ENCODE results near the gene CTCFL. TPM values are rescaled to one million over a fixed set of nuclear protein-coding genes. Genes with fewer than 3 reads are reported as not detected.

Gene CTCFL
- total and polyA plus RNA-seq, 2 of the 13 experiments (the other 11 are each of a cell fraction or from before 2014, with no cell fraction given), result 0.04 TPM; not detected in 1

DNA sequence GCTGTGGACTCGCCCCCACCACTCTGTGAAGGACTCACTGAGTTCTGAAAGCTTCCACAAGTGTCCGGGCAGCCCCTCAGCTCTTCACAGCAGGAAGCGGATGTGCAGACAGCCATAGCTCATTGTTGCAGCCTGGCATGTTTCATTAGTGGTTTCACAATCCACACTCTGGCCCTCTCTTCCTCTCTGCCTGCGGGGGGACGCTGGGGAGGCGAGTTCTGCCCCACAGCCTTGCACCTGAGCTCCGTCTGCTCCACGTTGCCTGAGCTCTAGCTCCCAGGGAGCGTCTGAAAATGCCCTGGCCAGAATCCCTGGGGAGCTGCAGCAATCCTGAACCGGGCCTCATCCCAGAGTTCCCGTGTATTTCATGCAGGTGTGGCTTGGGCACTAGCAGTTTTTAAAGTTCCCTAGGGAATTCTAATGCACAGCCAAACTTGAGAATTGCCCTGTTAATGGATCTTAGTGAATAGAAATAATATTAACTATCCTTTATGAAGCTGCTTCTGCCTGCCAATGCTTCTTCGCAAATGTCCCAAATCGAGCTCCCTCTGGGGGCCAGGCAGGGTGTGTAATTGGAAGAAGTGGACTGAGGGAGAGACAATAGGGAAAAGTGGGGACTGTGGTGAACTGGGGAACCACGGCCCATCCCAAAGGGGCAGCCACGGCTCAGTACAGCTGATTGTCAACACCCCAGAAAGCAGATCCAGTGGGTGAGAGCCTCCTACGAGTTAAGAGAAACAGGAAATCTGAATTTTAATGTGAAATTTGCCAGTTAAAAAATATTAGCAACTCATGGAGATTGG is 51.5 kb downstream of the CTCFL start (continued):
- TF ChIP-seq NRL (CRISPR knock-in tag; IDR thresholded peaks at IDR 0.05; ENCODE audit: borderline replicate concordance) (no peak), ZNF180 (CRISPR knock-in tag; IDR thresholded peaks at IDR 0.05; ENCODE audit: borderline replicate concordance, low read depth) (peak; percentile 99; the same call in 1 of the 2 replicates), ZNF263 (CRISPR knock-in tag; IDR thresholded peaks at IDR 0.05) (no peak), SUZ12 (IDR thresholded peaks at IDR 0.05; ENCODE audit: low read depth, low read length) (no peak), POLR2AphosphoS2 (IDR thresholded peaks at IDR 0.05; ENCODE audit: low read depth, low read length) (no peak), RXRA (CRISPR knock-in tag; IDR thresholded peaks at IDR 0.05) (no peak), JUND (CRISPR knock-in tag; IDR thresholded peaks at IDR 0.05) (no peak), ZNF335 (CRISPR knock-in tag; IDR thresholded peaks at IDR 0.05) (no peak), NFE2 (CRISPR knock-in tag; IDR thresholded peaks at IDR 0.05) (no peak), CEBPG (CRISPR knock-in tag; IDR thresholded peaks at IDR 0.05) (peak; percentile 69), CHCHD3 (CRISPR knock-in tag; IDR thresholded peaks at IDR 0.05) (no peak), SETDB1 (CRISPR knock-in tag; IDR thresholded peaks at IDR 0.05; ENCODE audit: borderline replicate concordance) (no peak), ZNF225 (CRISPR knock-in tag; IDR thresholded peaks at IDR 0.05) (no peak), MAFF (IDR thresholded peaks at IDR 0.05; ENCODE audit: low read depth, low read length) (no peak), SP4 (CRISPR knock-in tag; IDR thresholded peaks at IDR 0.05) (0 out of 2 replicates have a peak, but pooled peaks have one; percentile 16), POLR2AphosphoS5 (IDR thresholded peaks at IDR 0.05; ENCODE audit: low read depth, low read length) (no peak), ZNF230 (CRISPR knock-in tag; IDR thresholded peaks at IDR 0.05) (no peak)
- TF ChIP-seq, protein P1, sequence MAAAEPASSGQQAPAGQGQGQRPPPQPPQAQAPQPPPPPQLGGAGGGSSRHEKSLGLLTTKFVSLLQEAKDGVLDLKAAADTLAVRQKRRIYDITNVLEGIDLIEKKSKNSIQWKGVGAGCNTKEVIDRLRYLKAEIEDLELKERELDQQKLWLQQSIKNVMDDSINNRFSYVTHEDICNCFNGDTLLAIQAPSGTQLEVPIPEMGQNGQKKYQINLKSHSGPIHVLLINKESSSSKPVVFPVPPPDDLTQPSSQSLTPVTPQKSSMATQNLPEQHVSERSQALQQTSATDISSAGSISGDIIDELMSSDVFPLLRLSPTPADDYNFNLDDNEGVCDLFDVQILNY (CRISPR knock-in tag; conservative IDR thresholded peaks at IDR 0.05), result no peak
- TF ChIP-seq, protein P2, sequence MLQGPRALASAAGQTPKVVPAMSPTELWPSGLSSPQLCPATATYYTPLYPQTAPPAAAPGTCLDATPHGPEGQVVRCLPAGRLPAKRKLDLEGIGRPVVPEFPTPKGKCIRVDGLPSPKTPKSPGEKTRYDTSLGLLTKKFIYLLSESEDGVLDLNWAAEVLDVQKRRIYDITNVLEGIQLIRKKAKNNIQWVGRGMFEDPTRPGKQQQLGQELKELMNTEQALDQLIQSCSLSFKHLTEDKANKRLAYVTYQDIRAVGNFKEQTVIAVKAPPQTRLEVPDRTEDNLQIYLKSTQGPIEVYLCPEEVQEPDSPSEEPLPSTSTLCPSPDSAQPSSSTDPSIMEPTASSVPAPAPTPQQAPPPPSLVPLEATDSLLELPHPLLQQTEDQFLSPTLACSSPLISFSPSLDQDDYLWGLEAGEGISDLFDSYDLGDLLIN (CRISPR knock-in tag; IDR thresholded peaks at IDR 0.05; ENCODE audit: borderline replicate concordance), result no peak
- TF ChIP-seq, protein P3, sequence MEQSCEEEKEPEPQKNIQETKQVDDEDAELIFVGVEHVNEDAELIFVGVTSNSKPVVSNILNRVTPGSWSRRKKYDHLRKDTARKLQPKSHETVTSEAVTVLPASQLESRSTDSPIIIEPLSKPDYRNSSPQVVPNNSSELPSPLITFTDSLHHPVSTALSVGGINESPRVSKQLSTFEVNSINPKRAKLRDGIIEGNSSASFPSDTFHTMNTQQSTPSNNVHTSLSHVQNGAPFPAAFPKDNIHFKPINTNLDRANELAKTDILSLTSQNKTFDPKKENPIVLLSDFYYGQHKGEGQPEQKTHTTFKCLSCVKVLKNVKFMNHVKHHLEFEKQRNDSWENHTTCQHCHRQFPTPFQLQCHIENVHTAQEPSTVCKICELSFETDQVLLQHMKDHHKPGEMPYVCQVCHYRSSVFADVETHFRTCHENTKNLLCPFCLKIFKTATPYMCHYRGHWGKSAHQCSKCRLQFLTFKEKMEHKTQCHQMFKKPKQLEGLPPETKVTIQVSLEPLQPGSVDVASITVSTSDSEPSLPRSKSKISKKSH (CRISPR knock-in tag; IDR thresholded peaks at IDR 0.05; ENCODE audit: borderline replicate concordance), result peak; percentile 44; the same call in 1 of the 2 replicates
- TF ChIP-seq, protein P4, sequence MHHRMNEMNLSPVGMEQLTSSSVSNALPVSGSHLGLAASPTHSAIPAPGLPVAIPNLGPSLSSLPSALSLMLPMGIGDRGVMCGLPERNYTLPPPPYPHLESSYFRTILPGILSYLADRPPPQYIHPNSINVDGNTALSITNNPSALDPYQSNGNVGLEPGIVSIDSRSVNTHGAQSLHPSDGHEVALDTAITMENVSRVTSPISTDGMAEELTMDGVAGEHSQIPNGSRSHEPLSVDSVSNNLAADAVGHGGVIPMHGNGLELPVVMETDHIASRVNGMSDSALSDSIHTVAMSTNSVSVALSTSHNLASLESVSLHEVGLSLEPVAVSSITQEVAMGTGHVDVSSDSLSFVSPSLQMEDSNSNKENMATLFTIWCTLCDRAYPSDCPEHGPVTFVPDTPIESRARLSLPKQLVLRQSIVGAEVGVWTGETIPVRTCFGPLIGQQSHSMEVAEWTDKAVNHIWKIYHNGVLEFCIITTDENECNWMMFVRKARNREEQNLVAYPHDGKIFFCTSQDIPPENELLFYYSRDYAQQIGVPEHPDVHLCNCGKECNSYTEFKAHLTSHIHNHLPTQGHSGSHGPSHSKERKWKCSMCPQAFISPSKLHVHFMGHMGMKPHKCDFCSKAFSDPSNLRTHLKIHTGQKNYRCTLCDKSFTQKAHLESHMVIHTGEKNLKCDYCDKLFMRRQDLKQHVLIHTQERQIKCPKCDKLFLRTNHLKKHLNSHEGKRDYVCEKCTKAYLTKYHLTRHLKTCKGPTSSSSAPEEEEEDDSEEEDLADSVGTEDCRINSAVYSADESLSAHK (CRISPR knock-in tag; IDR thresholded peaks at IDR 0.05; ENCODE audit: borderline replicate concordance), result no peak
